Mesothelial cell of epicardium (in vitro differentiated cells): ENCODE results near the gene RILPL1. TPM values are rescaled to one million over a fixed set of nuclear protein-coding genes. Genes with fewer than 3 reads are reported as not detected.
"Not testable (repeated sequence)": the region's sequence is repeated elsewhere in the genome, so short reads cannot be mapped to it uniquely, and the experiment has no call there.

Source experiments
- DNase-seq, 2 experiments: peaks; one replicate each; pipeline ENCODE4 v3.0.0; 2021; ENCODE audit warnings: low spot score in 2 of 2; ENCODE audit not compliant: unreplicated experiment in 2 of 2
- H3K27ac Mint-ChIP-seq: 2 replicates; pipeline ENCODE4 v1.8.0; 2021; ENCODE audit warnings: mixed read lengths
- H3K27me3 Mint-ChIP-seq: 2 replicates; pipeline ENCODE4 v1.8.0; 2021; ENCODE audit warnings: low read depth, mixed read lengths
- H3K36me3 Mint-ChIP-seq: 2 replicates; pipeline ENCODE4 v1.8.0; 2021; ENCODE audit warnings: mixed read lengths
- H3K4me1 Mint-ChIP-seq: 2 replicates; pipeline ENCODE4 v1.8.0; 2021; ENCODE audit warnings: mixed read lengths
- H3K4me3 Mint-ChIP-seq: 2 replicates; pipeline ENCODE4 v1.8.0; 2021; ENCODE audit warnings: mild to moderate bottlenecking, moderate library complexity, mixed read lengths
- H3K9me3 Mint-ChIP-seq: 2 replicates; pipeline ENCODE4 v1.8.0; 2021; ENCODE audit warnings: mixed read lengths
- total RNA-seq: library from RNA; stranded (reverse); gene quantifications from 3 replicates; pipeline ENCODE4 v1.2.1, GENCODE V29; 2021
- TF ChIP-seq, protein P1 (sequence below): fragments of 200-600 bp; sonication (generic); IDR thresholded peaks from one replicate; pipeline ENCODE4 v1.5.0; 2021; ENCODE audit warnings: antibody characterized with exemption; ENCODE audit not compliant: unreplicated experiment

RILPL1 gene
- total RNA-seq, 1 donor from 2014 or later = 45.4 TPM

DNA sequence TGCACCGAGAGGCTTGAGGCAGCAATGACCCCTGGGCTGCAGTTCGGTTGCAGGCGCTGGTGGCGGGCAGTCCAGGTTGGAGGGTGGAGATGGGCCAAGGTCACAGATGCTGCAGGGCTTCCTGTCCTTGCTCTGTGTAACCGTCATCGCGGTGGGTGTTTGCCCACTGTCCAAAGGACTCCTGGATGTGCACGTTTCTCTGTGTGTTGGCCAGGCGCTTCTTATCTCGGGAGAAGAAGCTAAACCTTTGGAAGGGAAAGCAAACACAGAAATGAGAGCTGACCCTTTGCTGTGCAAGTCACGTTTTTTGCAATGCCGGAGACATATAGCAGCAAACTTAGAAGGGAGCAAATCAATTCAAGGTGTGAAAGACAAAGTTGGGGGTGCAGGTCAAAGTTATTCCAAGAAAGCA lies 61.1 kb downstream of the RILPL1 start:
- Mint-ChIP-seq H3K4me1 (peaks cover 2% of the 10 kb centered on the region), H3K27me3 (no peaks in the 10 kb centered on the region), H3K27ac (no peak overlapping the region), H3K36me3 (peaks cover 38% of the 10 kb centered on the region), H3K4me3 (no peak overlapping the region), H3K9me3 (no peaks in the 10 kb centered on the region)
- no peak for DNase-seq
- TF ChIP-seq, protein P1, sequence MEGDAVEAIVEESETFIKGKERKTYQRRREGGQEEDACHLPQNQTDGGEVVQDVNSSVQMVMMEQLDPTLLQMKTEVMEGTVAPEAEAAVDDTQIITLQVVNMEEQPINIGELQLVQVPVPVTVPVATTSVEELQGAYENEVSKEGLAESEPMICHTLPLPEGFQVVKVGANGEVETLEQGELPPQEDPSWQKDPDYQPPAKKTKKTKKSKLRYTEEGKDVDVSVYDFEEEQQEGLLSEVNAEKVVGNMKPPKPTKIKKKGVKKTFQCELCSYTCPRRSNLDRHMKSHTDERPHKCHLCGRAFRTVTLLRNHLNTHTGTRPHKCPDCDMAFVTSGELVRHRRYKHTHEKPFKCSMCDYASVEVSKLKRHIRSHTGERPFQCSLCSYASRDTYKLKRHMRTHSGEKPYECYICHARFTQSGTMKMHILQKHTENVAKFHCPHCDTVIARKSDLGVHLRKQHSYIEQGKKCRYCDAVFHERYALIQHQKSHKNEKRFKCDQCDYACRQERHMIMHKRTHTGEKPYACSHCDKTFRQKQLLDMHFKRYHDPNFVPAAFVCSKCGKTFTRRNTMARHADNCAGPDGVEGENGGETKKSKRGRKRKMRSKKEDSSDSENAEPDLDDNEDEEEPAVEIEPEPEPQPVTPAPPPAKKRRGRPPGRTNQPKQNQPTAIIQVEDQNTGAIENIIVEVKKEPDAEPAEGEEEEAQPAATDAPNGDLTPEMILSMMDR = no peak

DNA sequence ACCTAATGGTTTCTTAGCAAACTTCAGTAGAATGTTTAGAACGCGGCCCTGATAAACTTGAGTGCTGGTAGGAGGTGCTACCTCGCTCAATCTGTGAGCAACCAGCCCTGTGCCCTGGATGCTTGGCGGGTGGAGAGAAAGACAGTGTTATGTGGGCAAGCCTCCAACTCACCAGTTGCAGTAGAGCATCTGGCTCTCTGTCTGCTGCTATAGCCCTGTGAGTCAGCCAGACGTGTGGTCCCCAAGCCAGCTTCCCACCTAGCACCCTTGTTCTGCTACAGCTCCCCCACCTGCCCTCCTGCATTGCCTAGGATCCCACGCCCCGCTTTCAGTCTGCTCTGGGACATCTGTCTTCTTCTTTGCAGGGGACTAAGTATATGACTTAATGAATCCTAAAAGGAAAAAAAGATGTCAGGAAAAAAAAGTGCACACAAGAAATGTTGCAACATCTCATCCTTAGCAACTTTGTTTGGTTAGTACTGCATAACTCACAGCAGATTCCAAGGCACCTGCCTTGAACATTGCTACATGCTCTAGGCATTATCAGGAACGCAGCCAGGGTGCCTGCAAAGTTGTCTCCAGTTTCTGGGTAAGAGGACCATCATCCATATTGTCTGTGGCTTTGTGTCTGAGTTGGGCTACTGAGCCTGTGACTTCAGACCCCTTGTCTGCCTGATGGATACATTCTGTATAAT lies 62.0 kb downstream of the RILPL1 start:
- Mint-ChIP-seq H3K27ac (no peak overlapping the region), H3K4me1 (peaks cover 7% of the 10 kb centered on the region), H3K9me3 (no peaks in the 10 kb centered on the region), H3K4me3 (no peak overlapping the region), H3K27me3 (no peaks in the 10 kb centered on the region), H3K36me3 (peaks cover 34% of the 10 kb centered on the region)
- DNase-seq = no peak
- TF ChIP-seq, protein P1 = no peak

DNA sequence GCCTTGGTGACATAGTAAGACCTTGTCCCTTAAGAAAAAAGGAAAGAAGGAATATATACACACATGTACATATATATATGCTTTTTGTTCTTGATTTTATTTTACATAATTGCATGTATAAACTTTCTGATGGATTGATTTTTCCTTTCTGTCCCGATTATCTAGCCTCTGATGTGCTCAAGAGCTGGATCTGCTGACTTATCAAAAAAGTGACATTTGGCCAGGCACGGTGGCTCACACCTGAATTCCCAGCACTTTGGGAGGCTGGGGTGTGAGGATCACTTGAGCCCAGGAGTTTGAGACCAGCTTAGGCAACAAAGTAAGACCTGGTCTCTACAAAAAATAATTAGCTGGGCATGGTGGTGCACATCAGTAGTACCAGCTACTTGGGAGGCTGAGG lies 63.5 kb downstream of the RILPL1 start:
- H3K4me3 Mint-ChIP-seq = no peak overlapping the region
- H3K36me3 Mint-ChIP-seq = peaks cover 37% of the 10 kb centered on the region
- no peak for DNase-seq
- TF ChIP-seq, protein P1 = no peak
- H3K27me3 Mint-ChIP-seq = no peaks in the 10 kb centered on the region
- no peak overlapping the region for H3K27ac Mint-ChIP-seq
- H3K9me3 Mint-ChIP-seq = no peaks in the 10 kb centered on the region
- H3K4me1 Mint-ChIP-seq = peaks cover 7% of the 10 kb centered on the region

DNA sequence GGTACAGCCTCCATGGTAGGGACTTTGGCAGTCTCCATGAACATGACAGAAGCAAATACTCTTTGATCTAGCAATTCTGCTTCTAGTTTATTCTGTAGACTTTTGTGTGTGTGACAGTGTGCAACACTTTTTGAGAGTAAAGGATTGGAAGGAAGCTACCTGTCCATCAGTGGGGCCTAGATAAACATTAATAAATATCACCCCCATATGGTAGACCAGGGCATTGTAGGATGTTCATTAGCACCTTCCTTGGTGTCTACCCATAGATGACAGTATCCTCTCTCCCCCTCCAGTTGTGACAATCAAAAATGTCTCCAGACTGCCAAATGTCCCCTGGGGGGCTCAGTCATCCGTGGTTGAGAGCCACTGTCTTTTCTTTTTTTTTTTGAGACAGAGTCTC lies 64.7 kb downstream of the RILPL1 start:
- no peaks in the 10 kb centered on the region for H3K27me3 Mint-ChIP-seq
- H3K4me1 Mint-ChIP-seq = peaks cover 7% of the 10 kb centered on the region
- H3K4me3 Mint-ChIP-seq = no peak overlapping the region
- H3K36me3 Mint-ChIP-seq = peaks cover 37% of the 10 kb centered on the region
- H3K27ac Mint-ChIP-seq = no peak overlapping the region
- DNase-seq = no peak
- TF ChIP-seq, protein P1 = no peak
- H3K9me3 Mint-ChIP-seq = no peaks in the 10 kb centered on the region

DNA sequence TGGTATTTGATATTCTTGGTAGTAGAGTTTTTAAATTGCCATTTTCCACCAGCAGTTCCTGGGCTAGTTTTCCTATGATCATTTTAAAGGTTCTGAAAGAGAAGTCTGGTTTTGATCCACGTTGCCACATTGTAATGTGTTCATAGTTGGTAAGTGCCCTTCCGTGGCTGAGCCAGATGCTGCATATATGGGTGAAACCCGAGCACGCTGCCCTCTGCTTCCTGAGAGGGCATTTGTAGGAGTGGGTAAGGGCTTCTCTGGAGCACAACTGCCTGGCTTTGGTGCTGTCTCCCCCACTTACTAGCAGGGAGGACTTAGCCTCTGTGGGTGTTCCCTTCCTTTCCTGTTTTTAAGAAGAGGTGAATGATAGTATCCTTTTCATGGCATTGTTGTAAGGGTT lies 68.4 kb downstream of the RILPL1 start:
- Mint-ChIP-seq H3K36me3 (peaks cover 24% of the 10 kb centered on the region), H3K9me3 (no peaks in the 10 kb centered on the region), H3K27ac (no peak overlapping the region), H3K4me1 (peaks cover 7% of the 10 kb centered on the region), H3K4me3 (no peak overlapping the region), H3K27me3 (no peaks in the 10 kb centered on the region)
- TF ChIP-seq, protein P1 = no peak
- DNase-seq = no peak

DNA sequence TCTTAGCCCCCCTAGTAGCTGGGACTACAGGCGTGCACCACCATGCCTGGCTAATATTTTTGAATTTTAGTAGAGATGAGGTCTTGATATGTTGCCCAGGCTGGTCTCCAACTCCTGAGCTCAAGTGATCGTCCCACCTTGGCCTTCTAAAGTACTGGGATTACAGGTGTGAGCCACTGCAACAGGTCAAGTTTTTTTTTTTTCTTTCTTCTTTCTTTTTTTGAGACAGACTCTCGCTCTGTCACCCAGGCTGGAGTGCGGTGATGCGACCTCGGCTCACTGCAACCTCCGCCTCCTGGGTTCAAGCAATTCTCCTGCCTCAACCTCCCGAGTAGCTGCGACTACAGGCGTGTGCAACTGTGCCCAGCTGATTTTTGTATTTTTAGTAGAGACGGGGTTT lies 70.3 kb downstream of the RILPL1 start:
- not testable (repeated sequence) for H3K27ac Mint-ChIP-seq, H3K9me3 Mint-ChIP-seq, DNase-seq, H3K4me3 Mint-ChIP-seq, H3K27me3 Mint-ChIP-seq
- Mint-ChIP-seq H3K36me3 (peaks cover 21% of the 10 kb centered on the region), H3K4me1 (peaks cover 17% of the 10 kb centered on the region)
